PFSK-1 (cell line): ENCODE data around the gene AHSP.

Source experiments
- FOXP2 ChIP-seq: optimal IDR thresholded peaks from 2 replicates; pipeline ENCODE3; 2011; ENCODE audit warnings: borderline replicate concordance, control low read depth, inconsistent platforms; ENCODE audit not compliant: insufficient read depth; ENCODE audit errors: extremely low read length, extremely low read depth
- POLR2AphosphoS5 ChIP-seq: IDR thresholded peaks from 2 replicates; pipeline ENCODE4 v1.6.1; 2012; ENCODE audit warnings: low read depth, mild to moderate bottlenecking, control low read depth, low read length, moderate library complexity
- SIN3A ChIP-seq: IDR thresholded peaks from 2 replicates; pipeline ENCODE4 v1.6.1; 2012; ENCODE audit warnings: mild to moderate bottlenecking, low read length, moderate library complexity, borderline replicate concordance; ENCODE audit not compliant: insufficient read depth
- TAF1 ChIP-seq: IDR thresholded peaks from 2 replicates; pipeline ENCODE4 v1.6.1; 2012; ENCODE audit warnings: low read length, control low read depth, borderline replicate concordance; ENCODE audit not compliant: insufficient read depth

GRCh38 chr16:31505483-31505882 lies 22.2 kb upstream of the AHSP start:
- TF ChIP-seq TAF1 (no peak), POLR2AphosphoS5 (no peak), FOXP2 (no peak), SIN3A (no peak)
